SKM-1 treated with dmso at 0.1 percent for 144 hours (cell line): ENCODE data around the gene KRTAP10-11.
"Not testable (repeated sequence)": the region's sequence is repeated elsewhere in the genome, so short reads cannot be mapped to it uniquely, and the experiment has no call there.

Experiments
- DNase-seq: peaks from one replicate; lab custom pipeline; 2025; ENCODE audit not compliant: unreplicated experiment; lab: John Stamatoyannopoulos, UW

KRTAP10-11 gene

GRCh38 chr21:44661567-44661966 lies 15.4 kb downstream of the KRTAP10-11 start:
- not testable (repeated sequence) for DNase-seq

DNA sequence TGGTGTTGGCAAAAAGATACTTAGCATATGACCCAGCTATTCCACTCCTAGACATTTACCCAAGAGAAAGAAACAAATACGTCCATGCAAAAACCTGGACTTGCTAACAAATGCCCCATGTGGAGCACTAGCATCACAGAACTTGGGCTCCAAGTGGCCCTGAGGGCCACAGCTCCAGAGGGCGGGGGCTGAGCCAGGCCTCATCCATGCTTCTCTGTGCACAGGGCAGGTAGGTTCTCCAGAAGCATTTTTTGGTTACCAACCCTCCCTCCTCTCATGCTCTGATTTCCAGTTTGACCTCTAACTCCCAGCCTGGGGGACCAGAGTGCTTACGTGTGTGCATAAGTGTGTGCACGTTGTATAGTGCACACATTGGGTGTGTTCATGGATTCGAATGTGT lies 18.5 kb downstream of the KRTAP10-11 start:
- no peak for DNase-seq

DNA sequence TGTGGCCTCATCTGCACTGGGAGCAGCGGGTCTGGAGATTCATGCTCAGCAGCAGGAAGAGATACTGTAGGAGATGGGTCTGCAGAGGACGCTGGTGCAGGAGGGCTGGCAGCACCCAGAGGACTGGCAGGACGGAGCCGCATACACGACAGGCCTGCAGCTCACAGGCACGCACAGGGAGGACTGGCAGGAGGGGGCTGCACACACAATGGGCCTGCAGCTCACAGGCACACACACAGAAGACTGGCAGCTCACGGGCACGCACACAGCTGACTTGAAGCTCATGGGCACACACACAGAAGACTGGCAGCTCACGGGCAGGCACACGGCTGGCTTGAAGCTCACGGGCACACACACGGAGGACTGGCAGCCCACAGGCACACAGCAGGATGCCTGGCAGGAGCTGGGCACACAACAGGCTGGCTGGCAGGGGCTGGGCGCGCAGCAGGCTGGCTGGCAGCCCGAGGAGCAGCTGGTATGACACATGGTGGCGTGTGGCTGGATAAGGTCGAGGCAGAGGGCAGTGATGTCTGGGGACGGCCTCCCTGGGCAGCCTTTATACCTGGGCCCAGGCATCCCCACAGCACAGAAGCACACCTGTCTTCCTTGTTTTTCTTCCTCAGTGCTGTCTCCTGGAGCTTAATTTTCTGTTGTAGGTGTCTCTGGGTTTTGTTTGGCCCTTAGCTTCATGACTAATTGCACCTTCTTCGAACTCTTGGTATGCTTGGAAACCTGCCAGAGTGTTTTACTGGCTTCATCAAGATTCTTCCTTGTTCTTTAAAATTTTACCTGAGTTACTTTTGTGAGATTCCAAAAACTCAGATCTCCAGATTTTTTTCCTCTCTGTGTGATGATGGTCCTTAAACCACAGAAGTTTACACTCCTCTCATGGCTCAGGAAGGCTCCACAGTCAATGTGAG lies 20.4 kb downstream of the KRTAP10-11 start, which contains the start of gene KRTAP12-2:
TSS of gene KRTAP12-2 (minus strand) at position 527 of the 920 bp plus-strand sequence. CDS start at position 486, 41 bp downstream.
- no peak for DNase-seq

GRCh38 chr21:44667612-44668011 lies 21.4 kb downstream of the KRTAP10-11 start:
- no peak for DNase-seq

DNA sequence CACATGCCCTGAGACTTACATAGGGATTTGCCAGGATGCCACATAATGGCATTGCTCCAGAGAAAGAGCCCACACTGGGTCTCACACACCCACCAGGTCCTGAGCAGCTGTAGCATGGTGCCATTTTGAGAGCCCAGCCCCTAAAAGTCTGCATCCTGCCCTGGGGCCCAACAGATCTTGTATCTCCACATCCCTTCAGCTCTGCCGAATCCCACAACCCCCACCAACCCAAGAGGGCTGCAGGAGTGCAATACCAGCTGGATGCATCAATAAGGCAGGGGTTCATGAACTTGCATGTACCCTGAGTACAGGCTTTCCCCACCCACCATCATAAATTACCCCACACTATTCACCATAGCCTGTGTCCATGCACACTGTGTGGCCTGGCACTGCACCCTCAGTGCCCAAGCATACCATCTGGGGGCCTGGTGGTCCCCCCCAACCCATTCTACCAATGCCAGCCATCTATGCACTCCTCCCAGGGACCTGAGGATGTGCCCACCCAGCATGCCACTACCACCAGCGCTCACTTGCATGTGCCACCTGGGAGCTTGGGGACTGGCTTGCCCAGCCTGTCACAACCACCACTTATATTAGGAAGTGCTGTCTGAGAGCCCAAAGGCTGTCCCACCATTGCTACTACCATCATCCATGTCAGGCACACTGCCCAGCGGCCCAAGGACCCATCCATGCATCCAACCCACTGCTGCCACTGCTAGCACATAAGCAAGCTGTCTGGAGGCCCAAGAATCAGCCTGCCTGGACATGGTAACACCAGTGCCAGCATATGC lies 24.6 kb downstream of the KRTAP10-11 start:
- no peak for DNase-seq

- DNase-seq, result no peak
These were observed 25.7 kb downstream of the KRTAP10-11 start for GRCh38 chr21:44671911-44672310.

DNA sequence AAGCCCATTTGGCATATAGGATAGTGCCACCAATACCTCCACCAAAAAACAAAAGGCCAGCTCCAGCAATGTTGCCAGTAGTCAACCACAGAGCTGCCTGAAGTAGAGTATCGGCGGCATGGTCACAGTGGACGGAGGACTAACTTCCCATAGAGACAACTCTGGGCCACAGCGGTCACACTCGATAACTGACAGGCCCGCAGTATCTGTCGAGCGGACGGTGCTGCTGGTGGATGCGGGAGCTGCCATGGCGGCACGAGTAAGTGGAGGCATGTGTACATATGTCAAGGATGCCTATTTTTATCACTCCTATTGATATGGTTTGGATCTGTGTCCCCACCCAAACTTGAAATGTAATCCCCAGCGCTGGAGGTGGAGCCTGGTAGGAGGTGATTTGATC lies 31.7 kb downstream of the KRTAP10-11 start:
- no peak for DNase-seq

DNA sequence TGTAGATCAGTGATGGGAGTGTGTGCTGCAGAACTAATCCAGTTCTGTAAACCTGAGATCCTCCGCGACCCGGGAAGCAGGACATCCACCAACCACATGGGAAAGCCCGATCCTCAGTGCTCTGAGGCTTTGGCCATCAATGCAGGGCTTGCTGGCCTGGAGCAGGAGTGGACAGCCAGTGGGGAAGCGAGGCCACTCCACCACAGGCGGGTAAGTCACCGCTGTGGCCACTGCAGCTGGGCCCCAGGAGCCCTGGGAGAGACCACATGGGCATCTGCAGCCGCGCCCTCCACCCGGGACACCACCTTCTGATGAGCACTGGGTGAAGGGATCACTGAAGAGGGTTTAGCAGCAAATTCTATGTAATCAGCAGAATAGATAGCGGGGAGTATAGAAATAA lies 34.9 kb downstream of the KRTAP10-11 start:
- no peak for DNase-seq

- DNase-seq, result no peak
These were observed 35.8 kb downstream of the KRTAP10-11 start, which contains the start of gene KRTAP12-1 for GRCh38 chr21:44681861-44682579. KRTAP12-1 (minus strand) TSS chr21:44682163; CDS start chr21:44682123, 40 bp downstream.

DNA sequence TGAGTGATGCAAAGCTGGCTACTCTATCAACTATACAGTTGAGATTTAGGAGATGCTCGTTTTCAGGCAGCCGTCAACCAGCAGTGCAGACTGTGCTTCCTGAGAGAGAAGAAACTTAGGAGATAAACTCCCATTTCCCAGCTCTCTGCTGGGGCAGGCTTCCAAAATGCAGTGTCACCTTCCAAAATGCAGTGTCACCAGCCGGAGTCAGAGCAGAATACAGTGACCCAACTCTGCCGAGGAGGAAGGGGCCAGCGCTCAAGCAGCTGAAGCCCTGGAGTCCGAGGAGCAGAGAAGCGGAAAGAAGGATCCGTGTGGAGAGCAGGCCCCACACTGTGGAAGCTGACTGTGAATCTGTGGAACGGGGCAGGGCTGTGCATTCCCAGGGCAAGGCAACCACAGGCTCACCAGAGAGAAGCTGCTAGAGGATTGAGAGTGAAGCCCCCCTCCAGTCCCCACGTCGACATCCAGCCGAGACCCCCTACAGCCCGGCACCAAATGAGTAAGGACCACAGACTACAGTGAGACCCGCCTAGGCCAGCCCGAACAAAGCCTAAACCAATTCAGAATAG lies 36.5 kb downstream of the KRTAP10-11 start:
- no peak for DNase-seq

DNA sequence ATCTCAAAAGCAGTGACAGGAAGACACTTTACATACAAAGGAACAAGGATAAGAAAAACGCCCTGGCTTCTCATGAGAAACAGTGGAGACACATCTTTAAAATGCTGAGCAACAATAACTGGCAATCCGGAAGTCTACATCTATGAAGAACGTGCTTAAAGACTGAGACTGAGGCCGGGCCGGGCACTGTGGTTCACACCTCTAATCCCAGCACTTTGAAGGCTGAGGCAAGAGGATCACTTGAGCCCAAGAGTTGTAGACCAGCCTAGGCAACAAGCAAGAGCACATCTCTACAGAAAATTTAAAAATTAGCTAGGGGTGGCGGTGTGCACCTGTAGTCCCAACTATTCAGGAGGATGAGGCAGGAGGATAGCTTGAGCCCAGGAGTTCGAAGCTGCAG lies 37.9 kb downstream of the KRTAP10-11 start:
- DNase-seq, result no peak

DNA sequence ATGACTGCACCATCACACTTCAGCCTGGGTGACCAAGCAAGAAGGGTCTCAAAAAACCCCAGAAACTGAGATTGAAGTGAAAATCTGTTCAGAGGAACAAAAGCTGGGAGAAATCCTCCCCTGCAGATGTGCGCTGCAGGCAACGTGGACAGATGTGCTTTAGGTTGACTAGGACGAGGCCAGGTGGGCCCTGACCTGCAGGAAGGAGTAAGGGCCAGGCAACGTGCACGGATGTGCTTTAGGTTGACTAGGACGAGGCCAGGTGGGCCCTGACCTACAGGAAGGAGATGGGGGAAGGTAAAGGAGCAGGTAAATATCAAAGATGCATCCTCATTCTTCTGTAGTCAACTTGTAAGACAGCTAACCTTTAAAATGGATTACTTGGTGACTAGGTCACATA lies 38.3 kb downstream of the KRTAP10-11 start:
- DNase-seq, result no peak

DNA sequence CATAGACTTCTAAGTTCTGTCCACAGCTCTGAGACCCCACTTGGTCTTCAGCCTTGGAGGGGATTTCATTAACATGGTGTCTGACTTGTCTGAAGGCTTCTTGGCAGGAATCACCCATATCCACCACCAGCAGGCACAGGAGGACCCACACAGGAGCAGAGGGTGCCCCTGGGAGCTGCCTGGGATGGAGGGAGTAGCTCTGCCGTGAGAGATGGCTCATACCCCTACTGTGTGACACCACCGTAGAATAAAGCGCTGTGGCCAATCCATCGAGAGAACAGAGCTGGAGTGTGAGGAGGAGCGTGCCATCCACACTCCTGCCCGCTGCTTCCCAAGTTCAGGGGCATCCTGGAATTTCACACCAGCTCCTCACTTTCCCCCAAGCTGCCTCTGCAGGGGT lies 38.8 kb downstream of the KRTAP10-11 start:
- DNase-seq, result not testable (repeated sequence)

- no peak for DNase-seq
These were observed 40.0 kb downstream of the KRTAP10-11 start for GRCh38 chr21:44686000-44686781.

DNA sequence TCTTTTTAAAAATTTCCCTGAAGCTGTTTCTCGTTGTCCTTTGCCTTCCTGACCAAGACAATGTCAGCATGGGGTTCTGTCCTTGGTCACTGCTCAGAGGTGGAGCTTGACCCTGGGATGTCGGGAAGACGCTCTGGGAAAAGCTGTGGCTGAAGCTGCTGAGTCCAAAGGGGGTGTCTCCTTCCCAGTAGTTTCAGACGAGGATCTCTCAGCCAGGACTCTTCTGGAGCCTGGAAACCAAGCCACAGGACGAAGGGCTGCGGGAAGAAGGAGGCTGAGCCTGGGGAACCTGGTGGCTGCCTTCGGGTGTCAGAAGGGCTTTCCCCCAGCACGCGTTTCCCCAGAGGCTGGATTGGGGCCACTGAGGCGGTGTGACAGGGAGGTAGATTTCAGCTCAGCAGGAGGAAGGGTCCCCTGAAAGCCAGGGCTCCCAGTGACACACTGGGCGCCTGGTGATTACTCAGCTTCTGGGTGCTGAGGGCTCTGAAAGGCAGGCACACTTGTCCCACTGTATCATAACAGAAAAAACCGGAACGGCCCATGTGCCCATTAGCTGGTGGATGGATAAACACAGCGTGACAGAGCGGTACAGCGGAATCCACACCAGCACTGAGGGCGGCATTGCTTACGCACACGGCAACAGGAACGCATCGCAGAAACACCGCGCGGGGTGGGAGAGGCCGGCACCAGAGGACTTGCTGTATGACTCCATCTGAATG lies 40.8 kb downstream of the KRTAP10-11 start:
- DNase-seq, result no peak

DNA sequence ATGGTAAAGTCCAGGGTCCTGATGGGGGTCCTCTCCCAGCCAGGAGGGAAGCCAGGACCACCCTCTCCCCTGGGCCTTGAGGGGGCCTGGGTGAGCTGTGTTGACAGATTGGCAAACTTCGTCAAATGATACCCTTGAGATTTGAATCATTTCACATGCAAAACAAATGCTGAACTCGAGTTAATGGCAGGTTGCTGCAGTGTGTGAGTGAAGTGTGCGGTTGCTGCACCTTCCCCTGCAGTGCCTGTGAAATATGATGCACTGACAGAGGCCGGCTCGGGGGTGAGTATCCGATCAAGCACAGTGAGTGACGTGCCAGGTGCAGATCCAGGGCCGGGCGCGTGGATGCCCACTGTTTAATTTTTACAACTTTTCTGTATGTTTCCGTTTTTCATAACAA lies 41.5 kb downstream of the KRTAP10-11 start:
- no peak for DNase-seq

GRCh38 chr21:44689740-44690139 lies 43.5 kb downstream of the KRTAP10-11 start:
- not testable (repeated sequence) for DNase-seq

GRCh38 chr21:44691686-44692085 lies 45.5 kb downstream of the KRTAP10-11 start:
- DNase-seq, result no peak

DNA sequence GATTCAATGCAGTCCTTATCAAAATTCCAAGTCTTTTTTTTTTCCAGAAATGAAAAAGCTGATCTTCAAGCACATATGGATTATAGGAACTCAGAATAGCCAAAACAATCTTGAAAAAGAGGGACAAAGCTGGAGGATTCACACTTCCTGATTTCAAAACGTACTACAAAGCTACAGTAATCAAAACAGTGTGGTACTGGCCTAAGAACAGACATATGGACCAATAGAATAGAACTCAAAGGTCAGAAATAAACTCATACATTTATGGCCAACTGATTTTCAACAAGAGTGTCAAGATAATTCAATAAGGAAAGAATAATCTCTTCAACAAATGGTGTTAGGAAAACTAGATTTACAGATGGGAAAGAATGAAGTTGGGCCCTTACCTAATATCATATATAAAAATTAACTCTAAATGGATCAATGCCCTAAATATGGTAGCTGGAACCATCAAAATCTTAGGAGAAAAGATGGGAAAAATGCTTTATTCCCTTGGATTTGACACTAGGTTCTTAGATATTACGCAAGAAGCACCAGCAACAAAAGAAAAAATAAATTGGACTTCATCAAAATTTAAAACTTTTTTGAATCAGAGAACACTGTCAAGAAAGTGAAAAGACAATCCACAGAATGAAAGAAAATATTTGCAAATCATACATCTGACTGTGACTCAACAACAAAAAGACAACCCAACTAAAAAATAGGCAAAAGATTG lies 46.7 kb downstream of the KRTAP10-11 start:
- no peak for DNase-seq
